HepG2 (cell line): ENCODE measurements around the gene CCDC28A. TPM values are rescaled to one million over a fixed set of nuclear protein-coding genes. Genes with fewer than 3 reads are reported as not detected.
A peak's percentile ranks its signal among the peaks of the same experiment; 100 is the strongest.

ENCODE experiments used
- FOXK2 ChIP-seq: fragments of 450-650 bp; IDR thresholded peaks from 2 replicates; pipeline ENCODE4 v1.6.1; 2016
- HNF4A ChIP-seq: sonication (generic); formaldehyde crosslinking; IDR thresholded peaks from 2 replicates; pipeline ENCODE4 v1.4.0; 2020; ENCODE audit warnings: missing genetic modification reagents
- PAF1 ChIP-seq: IDR thresholded peaks from 2 replicates; pipeline ENCODE4 v1.6.1; 2016; ENCODE audit warnings: missing genetic modification reagents, missing compliant biosample characterization
- PCBP1 ChIP-seq: fragments of 200-400 bp; formaldehyde crosslinking; IDR thresholded peaks from 2 replicates; pipeline ENCODE4 v1.6.1; 2017; ENCODE audit warnings: mild to moderate bottlenecking, low read depth, low read length, borderline replicate concordance
- RBAK ChIP-seq: sonication (generic); formaldehyde crosslinking; IDR thresholded peaks from 2 replicates; pipeline ENCODE4 v1.5.1; 2020; ENCODE audit warnings: mild to moderate bottlenecking, missing genetic modification reagents
- RBFOX2 ChIP-seq: fragments of 200-400 bp; formaldehyde crosslinking; IDR thresholded peaks from 2 replicates; pipeline ENCODE4 v1.6.1; 2017; ENCODE audit warnings: low read depth, mild to moderate bottlenecking, low read length
- SMAD9 ChIP-seq: sonication (generic); formaldehyde crosslinking; IDR thresholded peaks from 2 replicates; pipeline ENCODE4 v1.5.1; 2020; ENCODE audit warnings: mild to moderate bottlenecking, missing genetic modification reagents
- ZNF34 ChIP-seq: sonication (generic); formaldehyde crosslinking; IDR thresholded peaks from 2 replicates; pipeline ENCODE4 v1.4.0; 2020; ENCODE audit warnings: mild to moderate bottlenecking, missing genetic modification reagents, borderline replicate concordance
- ZNF343 ChIP-seq: sonication (generic); formaldehyde crosslinking; IDR thresholded peaks from 2 replicates; pipeline ENCODE4 v1.4.0; 2020; ENCODE audit warnings: mild to moderate bottlenecking, missing genetic modification reagents
- ZNF788 ChIP-seq: sonication (generic); formaldehyde crosslinking; IDR thresholded peaks from 2 replicates; pipeline ENCODE4 v1.5.0; 2020; ENCODE audit warnings: mild to moderate bottlenecking, missing genetic modification reagents, borderline replicate concordance
- polyA plus RNA-seq, 8 experiments: library from polyadenylated mRNA; depleted of rRNA in 3 of 8; stranded (reverse) in 7 of 8; unstranded in 1 of 8; fragments of >200 nt; fragmentation: Illumina TruSeq in 4 of 8; extraction: Trizol in 4 of 8; gene quantifications; 2 replicates each; pipeline versions ENCODE4 v1.2.1 to v1.2.3, GENCODE V29; 2011 to 2016; ENCODE audit warnings: low read depth in 4 of 8, missing spikeins in 1 of 8, mixed read lengths in 1 of 8; ENCODE audit not compliant: insufficient read depth in 1 of 8
- total RNA-seq, 5 experiments: library from RNA; depleted of rRNA; stranded (reverse); fragments of >200 nt; fragmentation: Illumina TruSeq; extraction: Trizol; gene quantifications; 2 replicates each; pipeline ENCODE4 v1.2.3, GENCODE V29; 2016; ENCODE audit warnings: low read depth in 1 of 5
- TF ChIP-seq, protein P1 (sequence below): sonication (generic); formaldehyde crosslinking; IDR thresholded peaks from 2 replicates; pipeline ENCODE4 v1.4.0; 2020; ENCODE audit warnings: low read depth, missing genetic modification reagents
- TF ChIP-seq, protein P2 (sequence below): sonication (generic); formaldehyde crosslinking; conservative IDR thresholded peaks from 2 replicates; pipeline ENCODE4 v1.8.0; 2022; ENCODE audit warnings: low read depth, missing genetic modification reagents
- TF ChIP-seq, protein P3 (sequence below): sonication (generic); formaldehyde crosslinking; IDR thresholded peaks from 2 replicates; pipeline ENCODE4 v1.4.0; 2020; ENCODE audit warnings: missing genetic modification reagents, borderline replicate concordance
- TF ChIP-seq, protein P4 (sequence below): IDR thresholded peaks from 2 replicates; pipeline ENCODE4 v1.6.1; 2016; ENCODE audit warnings: low read depth, control low read depth
- TF ChIP-seq, protein P5 (sequence below): sonication (generic); formaldehyde crosslinking; IDR thresholded peaks from 2 replicates; pipeline ENCODE4 v1.5.1; 2020; ENCODE audit warnings: mild to moderate bottlenecking, missing genetic modification reagents, moderate library complexity
- TF ChIP-seq, protein P6 (sequence below): sonication (generic); formaldehyde crosslinking; IDR thresholded peaks from 2 replicates; pipeline ENCODE4 v1.4.0; 2020; ENCODE audit warnings: low read depth, mild to moderate bottlenecking, missing genetic modification reagents

The CCDC28A gene
- total and polyA plus RNA-seq, 2 of the 13 experiments (the other 11 are each of a cell fraction or from before 2014, with no cell fraction given): 15.8 TPM

DNA sequence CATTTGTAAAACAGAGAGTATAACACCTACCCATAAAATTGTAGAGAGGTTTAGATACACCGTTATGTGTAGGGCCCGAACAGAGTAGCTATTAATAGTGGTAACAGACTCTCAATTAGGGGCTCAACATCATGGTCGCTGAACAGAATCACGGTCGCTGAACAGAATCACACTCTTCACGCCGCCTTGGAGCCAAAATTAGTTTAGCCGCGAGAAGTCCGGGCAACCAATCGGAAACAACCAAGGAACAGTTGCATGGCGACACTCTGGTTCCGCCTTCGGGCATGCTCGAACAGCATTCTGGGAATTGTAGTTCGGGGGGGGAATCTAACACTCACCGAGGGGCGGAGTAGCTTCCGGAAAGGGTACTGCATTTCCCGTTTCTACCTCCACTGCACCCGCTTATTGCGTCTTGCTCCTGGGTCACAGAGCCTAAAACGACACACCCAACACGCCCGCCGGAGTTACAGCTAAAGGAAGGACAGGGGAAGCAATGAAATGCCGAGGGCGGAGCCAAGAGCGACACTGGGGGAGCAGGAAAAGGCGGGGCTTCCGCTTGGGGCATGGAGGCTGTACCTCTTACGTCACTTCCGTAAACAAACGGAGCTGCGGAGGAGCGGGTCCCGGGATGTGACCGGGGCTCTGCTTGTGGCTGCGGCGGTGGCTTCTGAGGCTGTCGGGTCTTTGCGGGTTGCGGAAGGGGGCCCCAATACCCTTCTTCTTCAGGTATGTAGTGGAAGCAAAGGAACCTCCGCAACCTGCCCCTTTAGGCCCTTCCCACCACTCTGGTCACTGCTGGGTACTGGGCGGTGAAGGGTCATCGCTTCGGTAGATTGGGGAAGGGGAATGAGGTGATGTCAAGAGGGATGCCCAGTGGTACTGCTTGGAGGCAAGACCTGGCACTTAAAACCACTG lies at the start of gene CCDC28A (continued):
- TF ChIP-seq ZNF34 (CRISPR knock-in tag) (0 out of 2 replicates have a peak, but pooled peaks have one; percentile 29), PCBP1 (0 out of 2 replicates have a peak, but pooled peaks have one; percentile 51), FOXK2 (peak; percentile 89), PAF1 (CRISPR knock-in tag) (no peak), RBFOX2 (peak; percentile 70), ZNF788 (peak; percentile 92; the same call in 1 of the 2 replicates), ZNF343 (CRISPR knock-in tag) (peak; percentile 57; the same call in 1 of the 2 replicates), HNF4A (no peak; the same call in 1 of the 2 replicates), SMAD9 (no peak), RBAK (no peak)
- TF ChIP-seq, protein P1, sequence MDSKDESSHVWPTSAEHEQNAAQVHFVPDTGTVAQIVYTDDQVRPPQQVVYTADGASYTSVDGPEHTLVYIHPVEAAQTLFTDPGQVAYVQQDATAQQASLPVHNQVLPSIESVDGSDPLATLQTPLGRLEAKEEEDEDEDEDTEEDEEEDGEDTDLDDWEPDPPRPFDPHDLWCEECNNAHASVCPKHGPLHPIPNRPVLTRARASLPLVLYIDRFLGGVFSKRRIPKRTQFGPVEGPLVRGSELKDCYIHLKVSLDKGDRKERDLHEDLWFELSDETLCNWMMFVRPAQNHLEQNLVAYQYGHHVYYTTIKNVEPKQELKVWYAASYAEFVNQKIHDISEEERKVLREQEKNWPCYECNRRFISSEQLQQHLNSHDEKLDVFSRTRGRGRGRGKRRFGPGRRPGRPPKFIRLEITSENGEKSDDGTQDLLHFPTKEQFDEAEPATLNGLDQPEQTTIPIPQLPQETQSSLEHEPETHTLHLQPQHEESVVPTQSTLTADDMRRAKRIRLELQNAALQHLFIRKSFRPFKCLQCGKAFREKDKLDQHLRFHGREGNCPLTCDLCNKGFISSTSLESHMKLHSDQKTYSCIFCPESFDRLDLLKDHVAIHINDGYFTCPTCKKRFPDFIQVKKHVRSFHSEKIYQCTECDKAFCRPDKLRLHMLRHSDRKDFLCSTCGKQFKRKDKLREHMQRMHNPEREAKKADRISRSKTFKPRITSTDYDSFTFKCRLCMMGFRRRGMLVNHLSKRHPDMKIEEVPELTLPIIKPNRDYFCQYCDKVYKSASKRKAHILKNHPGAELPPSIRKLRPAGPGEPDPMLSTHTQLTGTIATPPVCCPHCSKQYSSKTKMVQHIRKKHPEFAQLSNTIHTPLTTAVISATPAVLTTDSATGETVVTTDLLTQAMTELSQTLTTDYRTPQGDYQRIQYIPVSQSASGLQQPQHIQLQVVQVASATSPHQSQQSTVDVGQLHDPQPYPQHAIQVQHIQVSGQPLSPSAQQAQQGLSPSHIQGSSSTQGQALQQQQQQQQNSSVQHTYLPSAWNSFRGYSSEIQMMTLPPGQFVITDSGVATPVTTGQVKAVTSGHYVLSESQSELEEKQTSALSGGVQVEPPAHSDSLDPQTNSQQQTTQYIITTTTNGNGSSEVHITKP (CRISPR knock-in tag): no peak
- TF ChIP-seq, protein P2, sequence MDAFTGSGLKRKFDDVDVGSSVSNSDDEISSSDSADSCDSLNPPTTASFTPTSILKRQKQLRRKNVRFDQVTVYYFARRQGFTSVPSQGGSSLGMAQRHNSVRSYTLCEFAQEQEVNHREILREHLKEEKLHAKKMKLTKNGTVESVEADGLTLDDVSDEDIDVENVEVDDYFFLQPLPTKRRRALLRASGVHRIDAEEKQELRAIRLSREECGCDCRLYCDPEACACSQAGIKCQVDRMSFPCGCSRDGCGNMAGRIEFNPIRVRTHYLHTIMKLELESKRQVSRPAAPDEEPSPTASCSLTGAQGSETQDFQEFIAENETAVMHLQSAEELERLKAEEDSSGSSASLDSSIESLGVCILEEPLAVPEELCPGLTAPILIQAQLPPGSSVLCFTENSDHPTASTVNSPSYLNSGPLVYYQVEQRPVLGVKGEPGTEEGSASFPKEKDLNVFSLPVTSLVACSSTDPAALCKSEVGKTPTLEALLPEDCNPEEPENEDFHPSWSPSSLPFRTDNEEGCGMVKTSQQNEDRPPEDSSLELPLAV (CRISPR knock-in tag): no peak
- TF ChIP-seq, protein P3, sequence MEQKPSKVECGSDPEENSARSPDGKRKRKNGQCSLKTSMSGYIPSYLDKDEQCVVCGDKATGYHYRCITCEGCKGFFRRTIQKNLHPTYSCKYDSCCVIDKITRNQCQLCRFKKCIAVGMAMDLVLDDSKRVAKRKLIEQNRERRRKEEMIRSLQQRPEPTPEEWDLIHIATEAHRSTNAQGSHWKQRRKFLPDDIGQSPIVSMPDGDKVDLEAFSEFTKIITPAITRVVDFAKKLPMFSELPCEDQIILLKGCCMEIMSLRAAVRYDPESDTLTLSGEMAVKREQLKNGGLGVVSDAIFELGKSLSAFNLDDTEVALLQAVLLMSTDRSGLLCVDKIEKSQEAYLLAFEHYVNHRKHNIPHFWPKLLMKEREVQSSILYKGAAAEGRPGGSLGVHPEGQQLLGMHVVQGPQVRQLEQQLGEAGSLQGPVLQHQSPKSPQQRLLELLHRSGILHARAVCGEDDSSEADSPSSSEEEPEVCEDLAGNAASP: no peak
- TF ChIP-seq, protein P4, sequence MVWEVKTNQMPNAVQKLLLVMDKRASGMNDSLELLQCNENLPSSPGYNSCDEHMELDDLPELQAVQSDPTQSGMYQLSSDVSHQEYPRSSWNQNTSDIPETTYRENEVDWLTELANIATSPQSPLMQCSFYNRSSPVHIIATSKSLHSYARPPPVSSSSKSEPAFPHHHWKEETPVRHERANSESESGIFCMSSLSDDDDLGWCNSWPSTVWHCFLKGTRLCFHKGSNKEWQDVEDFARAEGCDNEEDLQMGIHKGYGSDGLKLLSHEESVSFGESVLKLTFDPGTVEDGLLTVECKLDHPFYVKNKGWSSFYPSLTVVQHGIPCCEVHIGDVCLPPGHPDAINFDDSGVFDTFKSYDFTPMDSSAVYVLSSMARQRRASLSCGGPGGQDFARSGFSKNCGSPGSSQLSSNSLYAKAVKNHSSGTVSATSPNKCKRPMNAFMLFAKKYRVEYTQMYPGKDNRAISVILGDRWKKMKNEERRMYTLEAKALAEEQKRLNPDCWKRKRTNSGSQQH (CRISPR knock-in tag): peak; percentile 96; the same call in 1 of the 2 replicates
- TF ChIP-seq, protein P5, sequence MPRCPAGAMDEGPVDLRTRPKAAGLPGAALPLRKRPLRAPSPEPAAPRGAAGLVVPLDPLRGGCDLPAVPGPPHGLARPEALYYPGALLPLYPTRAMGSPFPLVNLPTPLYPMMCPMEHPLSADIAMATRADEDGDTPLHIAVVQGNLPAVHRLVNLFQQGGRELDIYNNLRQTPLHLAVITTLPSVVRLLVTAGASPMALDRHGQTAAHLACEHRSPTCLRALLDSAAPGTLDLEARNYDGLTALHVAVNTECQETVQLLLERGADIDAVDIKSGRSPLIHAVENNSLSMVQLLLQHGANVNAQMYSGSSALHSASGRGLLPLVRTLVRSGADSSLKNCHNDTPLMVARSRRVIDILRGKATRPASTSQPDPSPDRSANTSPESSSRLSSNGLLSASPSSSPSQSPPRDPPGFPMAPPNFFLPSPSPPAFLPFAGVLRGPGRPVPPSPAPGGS (CRISPR knock-in tag): no peak; the same call in none of the 2 replicates
- TF ChIP-seq, protein P6, sequence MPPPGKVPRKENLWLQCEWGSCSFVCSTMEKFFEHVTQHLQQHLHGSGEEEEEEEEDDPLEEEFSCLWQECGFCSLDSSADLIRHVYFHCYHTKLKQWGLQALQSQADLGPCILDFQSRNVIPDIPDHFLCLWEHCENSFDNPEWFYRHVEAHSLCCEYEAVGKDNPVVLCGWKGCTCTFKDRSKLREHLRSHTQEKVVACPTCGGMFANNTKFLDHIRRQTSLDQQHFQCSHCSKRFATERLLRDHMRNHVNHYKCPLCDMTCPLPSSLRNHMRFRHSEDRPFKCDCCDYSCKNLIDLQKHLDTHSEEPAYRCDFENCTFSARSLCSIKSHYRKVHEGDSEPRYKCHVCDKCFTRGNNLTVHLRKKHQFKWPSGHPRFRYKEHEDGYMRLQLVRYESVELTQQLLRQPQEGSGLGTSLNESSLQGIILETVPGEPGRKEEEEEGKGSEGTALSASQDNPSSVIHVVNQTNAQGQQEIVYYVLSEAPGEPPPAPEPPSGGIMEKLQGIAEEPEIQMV (CRISPR knock-in tag): peak; percentile 61; the same call in 1 of the 2 replicates
